DOHH2 (cell line): ENCODE data around the gene OR52R1.
"Not testable (repeated sequence)": the region's sequence is repeated elsewhere in the genome, so short reads cannot be mapped to it uniquely, and the experiment has no call there.

Experiments used
- EZH2phosphoT487 ChIP-seq: fragments of 200-600 bp; sonication (generic); IDR thresholded peaks from 2 replicates; pipeline ENCODE4 v1.6.1; 2017; ENCODE audit warnings: borderline replicate concordance, mild to moderate bottlenecking, antibody characterized with exemption, low read length, moderate library complexity, mixed read lengths
- TF ChIP-seq, protein P1 (sequence below): fragments of 200-600 bp; sonication (generic); IDR thresholded peaks from one replicate; pipeline ENCODE4 v1.5.1; 2014; ENCODE audit warnings: antibody characterized with exemption, mild to moderate bottlenecking, low read depth, low read length; ENCODE audit not compliant: poor library complexity, severe bottlenecking

DNA sequence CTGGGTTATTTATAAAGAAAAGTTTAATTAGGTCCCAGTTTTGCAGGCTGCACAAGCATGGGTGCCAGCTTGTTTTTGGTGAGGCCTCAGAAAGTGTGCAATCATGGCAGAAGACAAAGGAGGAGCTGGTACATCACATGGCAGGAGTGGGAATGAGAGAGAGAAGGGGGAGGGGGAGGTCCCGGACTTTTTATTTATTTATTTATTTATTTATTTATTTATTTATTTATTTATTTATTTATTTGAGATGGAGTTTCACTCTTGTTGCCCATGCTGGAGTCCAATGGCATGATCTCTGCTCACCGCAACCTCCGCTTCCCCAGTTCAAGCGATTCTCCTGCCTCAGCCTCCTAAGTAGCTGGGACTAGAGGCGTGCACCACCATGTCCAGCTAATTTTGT lies 2.9 kb downstream of the OR52R1 start:
- TF ChIP-seq EZH2phosphoT487, result not testable (repeated sequence)
- TF ChIP-seq, protein P1, sequence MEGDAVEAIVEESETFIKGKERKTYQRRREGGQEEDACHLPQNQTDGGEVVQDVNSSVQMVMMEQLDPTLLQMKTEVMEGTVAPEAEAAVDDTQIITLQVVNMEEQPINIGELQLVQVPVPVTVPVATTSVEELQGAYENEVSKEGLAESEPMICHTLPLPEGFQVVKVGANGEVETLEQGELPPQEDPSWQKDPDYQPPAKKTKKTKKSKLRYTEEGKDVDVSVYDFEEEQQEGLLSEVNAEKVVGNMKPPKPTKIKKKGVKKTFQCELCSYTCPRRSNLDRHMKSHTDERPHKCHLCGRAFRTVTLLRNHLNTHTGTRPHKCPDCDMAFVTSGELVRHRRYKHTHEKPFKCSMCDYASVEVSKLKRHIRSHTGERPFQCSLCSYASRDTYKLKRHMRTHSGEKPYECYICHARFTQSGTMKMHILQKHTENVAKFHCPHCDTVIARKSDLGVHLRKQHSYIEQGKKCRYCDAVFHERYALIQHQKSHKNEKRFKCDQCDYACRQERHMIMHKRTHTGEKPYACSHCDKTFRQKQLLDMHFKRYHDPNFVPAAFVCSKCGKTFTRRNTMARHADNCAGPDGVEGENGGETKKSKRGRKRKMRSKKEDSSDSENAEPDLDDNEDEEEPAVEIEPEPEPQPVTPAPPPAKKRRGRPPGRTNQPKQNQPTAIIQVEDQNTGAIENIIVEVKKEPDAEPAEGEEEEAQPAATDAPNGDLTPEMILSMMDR, result not testable (repeated sequence)
